LNCaP clone FGC (cell line): ENCODE measurements around the gene PRDM16.

Source experiments
- DNase-seq: peaks from one replicate; pipeline ENCODE4 v3.0.0-alpha.2; 2011; ENCODE audit warnings: low read depth
- H3K4me3 ChIP-seq: 2 replicates; pipeline ENCODE4 v1.5.1; 2011; ENCODE audit warnings: mild to moderate bottlenecking, low read depth, low read length, control low read depth
- TF ChIP-seq, protein P1 (sequence below): IDR thresholded peaks from 2 replicates; pipeline ENCODE4 v1.5.1; 2012; ENCODE audit warnings: mild to moderate bottlenecking; ENCODE audit not compliant: control insufficient read depth, insufficient read depth; ENCODE audit errors: extremely low read depth

The PRDM16 gene

GRCh38 chr1:3217979-3218679 is 149.1 kb downstream of the PRDM16 start:
- H3K4me3 ChIP-seq, result no peak overlapping the region
- TF ChIP-seq, protein P1, sequence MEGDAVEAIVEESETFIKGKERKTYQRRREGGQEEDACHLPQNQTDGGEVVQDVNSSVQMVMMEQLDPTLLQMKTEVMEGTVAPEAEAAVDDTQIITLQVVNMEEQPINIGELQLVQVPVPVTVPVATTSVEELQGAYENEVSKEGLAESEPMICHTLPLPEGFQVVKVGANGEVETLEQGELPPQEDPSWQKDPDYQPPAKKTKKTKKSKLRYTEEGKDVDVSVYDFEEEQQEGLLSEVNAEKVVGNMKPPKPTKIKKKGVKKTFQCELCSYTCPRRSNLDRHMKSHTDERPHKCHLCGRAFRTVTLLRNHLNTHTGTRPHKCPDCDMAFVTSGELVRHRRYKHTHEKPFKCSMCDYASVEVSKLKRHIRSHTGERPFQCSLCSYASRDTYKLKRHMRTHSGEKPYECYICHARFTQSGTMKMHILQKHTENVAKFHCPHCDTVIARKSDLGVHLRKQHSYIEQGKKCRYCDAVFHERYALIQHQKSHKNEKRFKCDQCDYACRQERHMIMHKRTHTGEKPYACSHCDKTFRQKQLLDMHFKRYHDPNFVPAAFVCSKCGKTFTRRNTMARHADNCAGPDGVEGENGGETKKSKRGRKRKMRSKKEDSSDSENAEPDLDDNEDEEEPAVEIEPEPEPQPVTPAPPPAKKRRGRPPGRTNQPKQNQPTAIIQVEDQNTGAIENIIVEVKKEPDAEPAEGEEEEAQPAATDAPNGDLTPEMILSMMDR, result no peak
- no peak for DNase-seq

GRCh38 chr1:3219005-3219790 is 150.2 kb downstream of the PRDM16 start:
- peak; percentile 25 for DNase-seq
- TF ChIP-seq, protein P1, result no peak
- no peak overlapping the region for H3K4me3 ChIP-seq

DNA sequence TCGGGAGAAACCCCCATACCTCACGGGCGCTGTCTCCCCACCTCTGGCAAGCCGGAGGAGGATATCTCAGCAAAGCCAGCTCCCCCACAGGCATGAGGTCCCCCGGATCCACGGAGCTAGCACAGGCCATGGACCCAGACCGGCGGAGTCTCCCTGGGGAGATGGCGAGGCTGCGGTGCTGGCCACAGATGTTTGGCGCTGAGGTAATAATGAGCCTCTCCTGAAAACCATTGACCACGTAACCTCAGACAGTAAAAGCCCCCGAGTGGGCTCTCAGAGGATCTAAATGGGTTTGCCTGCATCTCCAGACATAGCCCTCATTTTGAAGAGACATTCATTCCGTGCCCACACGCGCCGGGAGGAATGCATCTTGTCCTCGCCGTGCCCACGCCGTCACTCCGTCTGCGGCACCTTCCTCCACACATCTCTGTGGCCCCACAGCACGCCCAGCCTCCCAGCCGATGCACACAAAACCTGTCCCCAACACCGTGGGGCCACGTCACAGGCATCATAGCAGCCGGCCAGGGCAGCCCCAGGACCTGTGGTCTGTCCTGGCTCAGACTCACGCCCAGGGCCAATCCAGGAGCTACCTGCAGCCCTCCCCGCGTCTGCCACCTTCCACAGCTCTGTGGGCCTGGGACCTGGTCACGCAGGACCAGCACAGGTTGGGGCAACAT is 150.9 kb downstream of the PRDM16 start:
- no peak overlapping the region for H3K4me3 ChIP-seq
- TF ChIP-seq, protein P1, result no peak
- DNase-seq, result no peak

DNA sequence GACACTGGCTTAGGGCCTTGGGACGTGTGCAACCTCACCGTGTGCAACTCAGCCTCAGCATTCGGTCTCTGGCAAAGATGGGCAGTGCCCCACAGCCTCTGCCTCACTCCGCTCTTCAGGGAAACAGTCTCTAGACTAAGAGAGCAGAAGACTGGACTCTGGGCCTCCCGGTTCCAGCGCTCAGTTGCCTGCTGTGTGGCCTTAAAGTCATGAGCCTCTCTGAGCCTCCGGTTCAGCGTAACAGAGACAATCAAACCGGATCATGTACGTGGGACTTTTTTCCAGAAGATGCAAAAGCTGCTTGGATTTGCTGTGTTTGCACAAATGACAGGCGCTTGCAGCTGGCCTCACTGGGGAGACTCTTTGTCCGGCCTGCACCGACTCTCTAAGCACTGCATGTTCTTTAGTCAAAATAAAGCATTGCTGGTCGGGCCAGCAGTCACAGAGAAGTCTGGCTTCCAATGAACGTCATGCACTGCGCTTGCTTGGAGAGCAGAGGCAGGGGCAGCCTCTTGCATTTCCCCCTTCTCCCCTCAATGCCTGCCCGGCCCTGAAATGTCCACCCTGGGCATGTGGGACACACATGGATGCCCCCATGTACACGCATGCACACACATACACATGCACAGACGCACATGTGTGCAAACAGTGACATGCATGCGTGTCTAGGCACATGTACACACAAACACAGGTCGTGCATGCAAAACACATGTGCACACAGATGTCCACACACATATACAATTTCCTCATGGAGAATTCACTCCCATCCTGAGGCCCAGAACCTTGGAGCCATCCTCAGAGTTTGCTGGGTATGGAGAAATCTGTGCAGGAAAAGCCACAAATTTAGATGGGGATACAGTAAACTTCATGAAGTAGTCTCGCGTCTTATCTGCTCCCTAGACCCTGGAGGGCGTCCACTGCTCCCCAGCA is 152.4 kb downstream of the PRDM16 start:
- TF ChIP-seq, protein P1, result no peak
- H3K4me3 ChIP-seq, result no peak overlapping the region
- no peak for DNase-seq

DNA sequence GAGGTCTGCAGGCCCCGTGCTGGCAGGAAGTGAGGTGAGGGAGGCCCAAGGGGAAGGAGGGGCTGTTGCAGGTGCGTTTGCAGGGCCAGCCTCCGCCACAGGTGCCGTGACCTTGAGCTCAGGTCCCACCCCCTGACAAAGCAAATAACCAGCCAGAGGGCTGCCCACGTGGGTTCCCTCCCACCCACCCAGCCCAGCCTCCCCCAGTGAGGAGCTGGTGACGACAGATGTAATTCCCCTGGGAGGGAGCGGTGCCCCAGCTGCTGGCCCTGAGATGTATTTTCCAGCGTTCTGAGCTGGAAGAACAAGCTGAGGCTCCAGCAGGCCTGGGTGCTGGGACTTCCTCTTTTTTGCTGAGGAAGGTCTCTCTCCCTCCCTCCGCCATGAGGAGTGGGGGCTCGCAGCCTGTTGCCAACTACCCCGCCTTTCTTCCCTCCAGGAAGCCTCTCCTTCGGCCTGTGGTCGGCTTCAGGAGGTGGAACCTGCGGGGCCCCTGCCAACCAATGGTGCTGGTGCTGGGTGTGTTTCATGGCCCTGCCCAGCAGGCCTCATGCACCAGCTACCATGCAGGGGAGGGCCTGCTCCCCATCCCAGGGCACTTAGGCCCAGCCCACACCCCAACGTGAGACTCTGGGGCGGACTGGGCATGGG is 153.2 kb downstream of the PRDM16 start:
- DNase-seq, result no peak
- TF ChIP-seq, protein P1, result no peak
- no peak overlapping the region for H3K4me3 ChIP-seq

GRCh38 chr1:3225661-3226060 is 156.7 kb downstream of the PRDM16 start:
- TF ChIP-seq, protein P1, result no peak
- H3K4me3 ChIP-seq, result no peak overlapping the region
- no peak for DNase-seq
